Measurements from ENCODE around the gene ART4.
A peak's percentile ranks its signal among the peaks of the same experiment; 100 is the strongest.

The ART4 gene, protein sequence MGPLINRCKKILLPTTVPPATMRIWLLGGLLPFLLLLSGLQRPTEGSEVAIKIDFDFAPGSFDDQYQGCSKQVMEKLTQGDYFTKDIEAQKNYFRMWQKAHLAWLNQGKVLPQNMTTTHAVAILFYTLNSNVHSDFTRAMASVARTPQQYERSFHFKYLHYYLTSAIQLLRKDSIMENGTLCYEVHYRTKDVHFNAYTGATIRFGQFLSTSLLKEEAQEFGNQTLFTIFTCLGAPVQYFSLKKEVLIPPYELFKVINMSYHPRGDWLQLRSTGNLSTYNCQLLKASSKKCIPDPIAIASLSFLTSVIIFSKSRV

DNA sequence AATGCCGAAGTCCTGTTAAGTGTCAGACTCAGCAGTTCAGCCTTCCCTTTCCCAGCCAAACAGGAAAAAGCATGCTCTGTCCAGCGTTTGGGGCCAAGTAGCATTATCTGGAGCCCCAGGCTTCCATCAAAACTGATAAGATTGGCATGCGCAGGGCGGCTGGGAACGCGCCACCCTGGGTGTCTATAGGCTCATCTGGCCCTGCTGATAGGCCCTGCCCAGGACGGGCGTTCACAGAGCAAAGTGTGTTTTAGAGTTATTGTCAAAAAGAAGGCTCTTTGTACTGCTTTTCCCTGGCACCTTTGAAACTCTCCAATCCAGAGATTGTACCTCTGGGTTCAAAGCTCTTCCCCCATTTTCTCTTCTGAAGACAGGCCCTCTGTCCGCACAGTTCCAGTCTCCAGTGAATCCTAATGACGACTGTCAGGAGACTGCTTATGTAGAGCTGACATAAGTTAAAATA is at the start of gene ART4:
ART4 (minus strand) TSS at position 102 of the 463 bp plus-strand sequence. CDS start 413 bp downstream, outside the sequence.
- DNase-seq: no peak

DNA sequence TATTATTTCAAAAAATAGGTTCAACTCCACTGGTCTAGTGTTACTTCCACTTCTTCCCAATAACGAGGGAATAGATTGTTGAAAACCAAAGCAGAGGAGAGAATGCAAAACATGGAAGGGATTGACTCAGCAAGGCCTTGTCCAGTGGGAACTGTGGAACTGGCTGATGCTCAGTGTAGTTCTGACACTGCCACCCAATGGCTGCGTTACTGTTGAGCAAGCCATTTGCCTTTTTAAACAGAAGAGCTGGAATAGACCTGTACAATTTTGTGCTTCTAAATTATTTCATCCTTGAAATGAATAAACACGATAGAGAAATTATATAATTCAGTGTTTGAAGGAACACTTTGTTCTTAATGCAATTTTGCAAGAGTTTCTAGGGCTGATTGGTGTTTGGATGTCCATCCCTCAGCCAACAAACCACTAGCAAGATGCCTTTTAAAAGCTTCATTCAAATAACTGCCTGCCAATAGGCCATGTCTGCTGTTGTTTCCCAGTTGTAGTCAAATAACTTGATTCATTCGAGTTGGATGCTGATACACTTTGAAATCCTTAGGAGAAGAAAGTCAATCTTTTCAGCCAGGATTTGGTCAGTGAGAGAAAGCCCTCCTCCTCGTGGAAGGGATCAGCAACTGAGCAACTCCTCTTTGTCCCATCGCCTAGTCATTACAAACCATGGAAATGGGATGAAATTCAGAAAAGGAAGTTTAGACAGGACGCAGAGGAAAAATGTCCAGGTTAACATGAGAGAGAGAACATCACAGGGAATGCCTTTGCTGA is 49.6 kb upstream of the ART4 start:
- DNase-seq: peak; percentile 24

DNA sequence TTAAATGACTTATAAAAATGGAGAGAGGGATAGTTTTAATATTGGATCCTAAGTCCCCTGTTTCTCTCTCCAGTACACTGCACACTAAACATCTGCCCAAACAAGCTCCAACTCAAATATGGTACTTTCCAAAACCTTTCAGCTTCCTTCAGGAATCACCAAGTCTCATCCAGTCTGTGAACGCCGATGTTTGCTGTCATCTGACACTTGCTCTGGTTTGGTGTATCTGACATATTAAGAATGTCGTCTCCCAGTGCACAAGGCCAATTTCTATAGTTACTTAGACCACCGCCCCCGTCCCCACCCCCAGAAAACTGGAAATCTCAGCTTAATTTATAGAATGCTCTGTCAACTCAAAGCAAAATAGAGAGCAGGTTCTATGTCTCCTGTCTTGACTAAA is 47.4 kb upstream of the ART4 start:
- no peak for DNase-seq

DNA sequence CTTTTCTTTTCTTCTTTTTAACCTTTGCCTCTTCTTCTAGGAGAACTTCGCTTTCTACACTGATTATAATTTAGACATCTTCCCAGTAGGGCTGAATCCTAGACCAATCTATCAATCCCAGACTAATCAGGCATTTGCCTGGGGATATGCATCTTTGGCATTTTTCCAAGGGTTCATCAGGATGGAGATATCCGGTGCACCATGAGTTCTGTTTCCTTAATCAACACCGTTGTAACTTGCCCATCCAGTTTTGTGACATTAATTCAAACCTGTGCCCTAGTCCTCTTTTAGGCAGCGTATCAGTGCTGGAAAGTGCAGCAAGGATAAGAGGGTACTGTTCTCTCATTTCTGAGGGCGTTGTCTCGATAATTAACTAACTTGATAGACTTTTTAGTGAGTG is 42.9 kb upstream of the ART4 start:
- peak; percentile 36 for DNase-seq

DNA sequence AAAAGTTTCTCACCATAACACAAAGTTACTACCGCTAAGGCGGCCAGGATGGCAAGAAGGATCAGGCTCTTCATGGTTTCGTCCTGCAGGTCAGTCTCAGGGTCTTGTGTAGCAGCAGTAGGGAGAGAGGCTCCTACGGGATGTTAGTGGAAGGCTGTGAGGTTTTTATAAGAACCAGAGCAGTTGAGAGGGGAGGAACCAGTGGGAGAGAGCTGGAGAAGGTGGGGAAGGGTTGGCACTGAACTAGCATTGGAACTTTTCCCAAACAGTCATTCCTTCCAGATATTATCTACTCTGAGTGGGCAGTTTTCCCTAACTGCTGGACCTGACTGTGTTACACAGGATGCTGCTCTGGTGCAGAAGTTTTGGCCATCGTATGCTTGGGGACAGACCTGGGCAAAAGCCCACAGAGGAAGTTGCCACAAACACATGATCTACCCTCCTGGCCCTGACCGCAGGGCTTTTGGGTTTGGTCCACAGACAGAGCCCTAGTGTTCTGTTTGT is 42.4 kb upstream of the ART4 start, which contains the start of gene MGP:
MGP (minus strand) TSS at position 137 of the 504 bp plus-strand sequence; CDS start at position 74, 63 bp downstream.
- no peak for DNase-seq

DNA sequence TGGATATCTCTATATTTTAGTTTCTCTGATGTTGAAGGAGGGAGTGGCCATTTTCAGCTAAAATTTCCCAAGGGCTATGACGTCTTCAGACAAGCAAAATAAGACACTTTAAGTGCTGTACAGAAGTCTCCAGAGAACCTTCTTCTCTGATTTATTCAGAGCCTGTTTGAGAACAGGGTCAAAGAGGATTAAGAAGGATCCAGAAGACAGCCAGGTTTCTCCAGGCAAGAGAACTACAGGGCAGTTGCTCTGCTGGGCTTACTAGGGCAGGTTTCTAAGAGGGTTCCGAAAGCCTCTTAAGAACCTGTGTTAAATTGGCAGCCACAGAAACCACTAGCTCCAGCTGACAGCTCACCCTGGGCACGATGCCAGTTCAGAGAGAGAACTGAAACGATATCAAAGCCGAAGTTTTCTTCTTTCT is 41.1 kb upstream of the ART4 start:
- DNase-seq: peak; percentile 91

DNA sequence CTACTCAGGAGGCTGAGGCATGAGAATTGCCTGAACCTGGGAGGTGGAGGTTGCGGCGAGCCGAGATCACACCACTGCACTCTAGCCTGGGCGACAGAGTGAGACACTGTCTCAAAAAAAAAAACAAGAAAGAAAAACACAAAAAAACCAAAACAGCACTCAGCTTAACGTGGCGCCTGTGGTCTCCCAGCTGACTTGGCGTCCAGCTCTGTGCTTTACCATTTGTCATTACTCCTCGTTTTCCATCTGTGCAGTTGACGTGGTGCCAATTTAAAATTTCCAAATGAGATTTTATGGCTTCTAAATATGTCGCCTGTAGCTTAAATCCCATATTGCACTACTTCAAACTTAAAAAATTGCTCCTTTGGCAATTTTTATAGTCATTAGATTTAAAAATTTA is 40.4 kb upstream of the ART4 start:
- peak; percentile 16 for DNase-seq

DNA sequence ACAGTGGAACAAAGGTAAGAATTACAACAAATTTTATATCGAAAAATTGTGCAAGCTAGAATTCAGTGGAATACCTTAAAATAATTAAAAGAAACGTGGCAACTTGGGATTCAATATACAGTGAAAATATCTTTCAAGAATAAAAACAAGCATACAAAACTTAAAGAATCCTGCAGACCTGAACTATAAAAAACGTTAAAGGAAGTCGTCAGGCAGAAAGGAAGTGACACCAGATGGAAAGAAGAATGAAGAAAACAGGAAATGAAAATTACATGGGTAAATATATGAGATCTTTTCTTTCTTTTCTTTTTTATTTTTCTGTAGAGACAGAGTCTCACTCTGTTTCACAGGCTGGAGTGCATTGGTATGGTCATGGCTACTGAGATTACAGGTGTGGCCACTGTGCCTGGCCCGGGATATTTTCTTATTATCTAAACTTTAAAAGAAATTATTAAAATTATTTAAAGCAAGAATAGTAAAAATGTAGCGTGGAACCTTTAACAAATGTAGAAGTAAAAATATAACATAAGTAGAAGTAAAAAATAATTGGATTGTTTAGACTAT is 37.6 kb upstream of the ART4 start:
- no peak for DNase-seq

DNA sequence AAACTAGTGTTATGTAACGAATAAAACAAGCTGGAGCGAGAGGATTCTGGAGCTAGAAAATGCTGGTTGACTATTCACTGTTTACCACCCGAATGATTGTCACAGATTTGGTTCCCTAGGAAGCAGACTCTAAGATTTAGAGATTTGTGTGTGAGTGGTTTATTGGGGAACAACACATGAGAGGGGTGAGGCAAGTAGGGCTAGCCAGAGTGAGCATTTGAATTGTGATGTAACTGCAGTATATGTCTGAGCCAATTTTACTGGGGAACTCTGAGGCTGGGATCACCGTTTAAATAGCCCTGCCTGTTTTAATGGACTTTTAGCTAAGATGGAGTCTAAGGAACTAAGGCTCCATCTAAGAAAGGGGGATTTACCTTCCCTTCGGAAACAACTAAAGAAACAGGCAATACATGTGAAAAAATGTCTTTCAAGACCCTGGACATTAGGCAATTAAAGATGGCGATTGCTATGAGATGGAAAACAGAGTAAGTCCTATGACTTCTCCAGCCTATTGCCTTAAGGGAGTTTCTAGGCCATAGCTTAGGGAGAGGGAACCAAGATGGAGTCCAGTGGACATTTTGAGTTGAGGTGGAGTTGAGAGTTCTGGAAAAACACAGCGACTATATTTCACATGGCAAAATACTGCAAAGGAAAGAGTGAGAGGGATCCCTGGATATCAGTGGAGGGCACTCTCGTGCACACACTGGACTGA is 36.1 kb upstream of the ART4 start:
- peak; percentile 53 for DNase-seq

DNA sequence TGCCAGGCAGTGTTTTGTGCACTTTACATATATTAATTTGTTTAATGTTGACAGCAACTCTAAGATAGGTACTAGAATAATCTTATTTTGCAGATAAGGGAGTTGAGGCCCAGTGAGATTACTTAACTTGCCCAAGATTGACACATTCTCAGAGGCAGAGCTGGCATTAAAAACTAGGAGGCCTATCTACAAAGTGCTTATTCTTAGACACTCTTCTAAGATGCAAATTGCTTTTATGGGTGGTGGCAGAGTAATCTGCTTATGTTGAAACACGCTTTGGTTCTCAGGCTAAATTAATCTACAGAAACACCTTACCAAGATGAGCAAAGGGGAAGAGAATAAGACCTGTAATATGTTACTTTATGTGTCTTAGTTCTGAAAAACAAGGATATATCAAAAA is 35.2 kb upstream of the ART4 start:
- DNase-seq: peak; percentile 94

DNA sequence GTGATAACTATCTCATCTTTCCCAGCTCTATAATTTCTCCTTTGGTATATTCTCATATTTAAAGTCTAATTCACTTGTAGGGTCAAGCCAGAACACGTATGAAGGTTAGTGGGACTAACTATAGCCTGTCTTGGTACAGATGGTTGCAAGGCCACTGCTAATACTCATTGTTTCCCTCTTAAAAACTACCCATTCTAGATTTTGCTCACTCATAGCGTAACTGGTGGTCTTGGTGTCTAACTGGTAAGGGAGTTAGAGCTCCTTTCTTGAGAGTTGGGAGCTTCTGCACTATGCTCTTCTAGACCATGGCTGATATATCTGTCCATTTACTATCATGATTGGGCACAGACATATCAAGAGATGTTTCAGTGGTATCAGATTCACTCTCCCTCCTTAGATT is 33.5 kb upstream of the ART4 start:
- DNase-seq: no peak

DNA sequence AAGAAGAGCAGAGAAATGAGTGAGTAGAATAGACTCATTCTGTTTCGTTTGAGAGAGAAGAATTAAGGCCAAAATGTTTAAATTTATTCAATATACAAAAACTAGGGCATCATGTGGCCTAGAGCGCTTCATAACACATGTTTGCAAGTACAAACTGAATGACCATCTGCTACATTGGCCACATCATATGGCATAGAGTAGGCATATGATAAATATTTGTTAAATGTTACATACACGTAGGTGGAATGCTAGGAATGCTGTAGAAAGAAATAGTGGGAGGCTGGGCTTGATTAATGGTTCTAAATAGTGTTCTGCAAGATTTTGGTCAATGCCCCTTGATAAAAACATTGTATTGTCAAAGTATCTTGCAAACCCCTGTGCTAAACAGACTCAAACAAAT is 31.6 kb upstream of the ART4 start:
- DNase-seq: no peak

DNA sequence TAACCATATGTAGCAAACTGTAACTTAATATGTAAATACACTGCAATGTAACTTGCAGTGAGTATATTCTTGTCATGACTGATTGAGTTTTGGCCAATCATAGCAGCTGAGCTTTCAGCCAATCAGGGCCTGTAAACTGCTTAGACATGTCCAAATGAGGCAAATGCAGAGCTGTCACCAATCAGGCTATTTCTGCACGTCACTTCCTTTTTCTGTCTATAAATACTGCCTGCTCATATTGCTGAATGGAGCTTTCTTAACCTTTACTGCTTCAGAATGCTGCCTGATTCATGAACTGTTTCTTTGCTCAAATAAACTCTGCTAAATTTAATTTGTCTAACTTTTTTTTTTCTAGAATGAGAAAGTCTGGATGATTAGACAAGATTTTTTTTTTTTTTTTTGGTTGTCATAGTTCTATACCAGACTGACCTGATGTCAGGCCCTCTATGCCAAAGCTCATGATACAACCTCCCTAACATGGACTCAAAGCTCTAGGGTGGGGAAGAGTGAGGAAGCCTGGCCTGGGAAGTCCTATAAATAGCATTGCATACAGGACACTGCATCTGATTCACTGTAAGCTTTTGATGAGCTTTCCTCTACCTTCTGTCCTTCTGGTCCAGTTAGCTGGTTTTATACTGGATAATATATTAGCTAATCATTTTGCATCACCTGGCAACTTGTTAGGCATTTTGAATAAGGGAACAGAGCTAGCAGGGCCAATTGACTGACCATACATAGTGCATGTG is 30.3 kb upstream of the ART4 start:
- peak; percentile 78 for DNase-seq

DNA sequence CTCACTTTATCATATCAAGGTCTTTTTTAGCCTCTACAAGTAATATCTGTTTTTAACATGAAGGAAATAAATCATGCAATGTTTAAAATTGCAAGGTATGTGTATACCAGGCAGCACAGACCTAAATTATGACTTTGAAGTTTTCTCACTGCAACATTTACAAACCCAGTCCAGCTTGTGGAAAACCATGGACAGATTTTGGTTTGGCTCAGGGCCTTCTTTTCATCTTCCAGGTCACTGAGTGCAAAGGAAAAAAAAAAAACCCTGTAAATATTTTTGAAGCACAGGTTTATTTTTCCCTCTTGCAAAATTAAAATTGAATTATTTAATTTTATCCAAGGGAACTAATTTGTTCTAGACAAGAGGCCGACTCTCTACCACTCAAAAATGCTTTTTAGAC is 28.6 kb upstream of the ART4 start:
- DNase-seq: no peak

DNA sequence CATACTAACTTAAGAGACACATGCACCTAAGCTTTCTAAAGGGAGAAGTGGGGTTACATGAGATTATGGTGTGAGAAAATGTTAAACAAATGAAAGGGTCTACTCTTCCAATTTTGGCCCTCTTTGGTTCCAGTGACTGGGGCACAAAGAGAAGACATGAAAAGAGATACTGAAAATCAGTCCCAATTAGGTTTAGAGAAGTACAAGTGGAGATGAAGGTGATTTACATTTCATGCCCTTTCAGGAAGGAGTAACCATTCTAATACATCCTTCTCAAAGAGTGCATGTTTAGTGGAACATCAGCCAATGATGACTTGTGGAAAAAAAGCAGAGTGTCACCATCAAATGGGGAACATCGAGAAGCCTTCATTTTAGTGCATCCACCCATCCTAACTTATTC is 27.9 kb upstream of the ART4 start:
- no peak for DNase-seq

DNA sequence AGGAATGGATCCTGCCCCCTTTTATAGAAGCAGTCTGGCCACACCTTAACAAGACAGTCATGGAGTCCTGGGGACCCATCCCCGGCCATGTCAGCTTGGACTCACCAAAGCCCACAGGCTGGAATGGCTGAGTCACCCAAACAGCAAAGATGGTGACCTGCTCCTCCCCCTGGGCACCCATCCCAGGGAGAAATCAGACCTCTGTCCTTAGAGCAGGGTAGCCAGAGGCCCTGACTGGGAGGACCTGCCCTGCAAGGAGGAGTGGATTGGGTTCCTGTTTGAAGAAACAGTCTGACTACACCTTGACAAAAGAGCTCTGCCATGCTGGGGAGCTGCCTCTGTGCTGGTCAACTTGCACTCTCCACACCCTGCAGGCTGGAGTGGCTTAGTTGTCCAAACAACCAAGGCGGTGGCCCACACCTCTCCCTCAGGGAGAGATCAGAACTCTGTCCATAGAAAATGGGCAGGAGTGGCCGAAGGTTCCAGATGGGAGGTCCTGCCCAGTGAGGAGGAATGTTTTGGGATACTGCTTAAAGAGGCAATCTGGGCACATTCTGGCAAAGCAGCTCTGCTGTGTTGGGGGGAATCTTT is 25.7 kb upstream of the ART4 start:
- DNase-seq: no peak

DNA sequence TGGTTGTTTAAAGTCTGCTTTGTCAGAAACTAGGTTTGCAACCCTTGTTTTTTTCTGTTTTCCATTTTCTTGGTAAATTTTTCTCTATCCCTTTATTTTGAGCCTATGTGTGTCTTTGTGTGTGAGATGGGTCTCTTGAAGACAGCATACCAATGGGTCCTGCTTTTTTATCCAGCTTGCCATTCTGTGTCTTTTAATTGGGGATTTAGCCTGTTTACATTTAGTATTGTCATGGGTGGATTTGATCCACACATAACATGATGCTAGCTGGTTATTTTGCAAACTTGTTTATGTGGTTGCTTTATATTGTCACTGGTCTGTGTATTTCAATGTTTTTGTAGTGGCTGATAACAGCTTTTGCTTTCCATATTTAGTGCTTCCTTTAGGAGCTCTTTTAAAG is 17.2 kb upstream of the ART4 start:
- DNase-seq: no peak

DNA sequence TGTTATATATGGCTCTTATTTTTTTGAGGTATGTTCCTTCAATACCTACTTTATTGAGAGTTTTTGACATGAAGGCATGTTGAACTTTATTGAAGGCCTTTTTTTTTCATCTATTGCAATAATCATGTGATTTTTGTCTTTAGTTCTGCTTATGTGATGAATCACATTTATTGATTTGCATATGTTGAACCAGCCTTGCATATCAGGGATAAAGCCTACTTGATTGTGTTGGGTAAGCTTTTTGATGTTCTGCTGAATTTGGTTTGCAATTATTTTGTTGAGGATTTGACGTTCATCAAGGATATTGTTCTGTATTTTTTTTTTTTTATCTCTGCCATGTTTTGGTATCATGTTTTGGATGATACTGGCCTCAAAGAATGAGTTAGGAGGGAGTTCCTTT is 15.2 kb upstream of the ART4 start:
- no peak for DNase-seq

DNA sequence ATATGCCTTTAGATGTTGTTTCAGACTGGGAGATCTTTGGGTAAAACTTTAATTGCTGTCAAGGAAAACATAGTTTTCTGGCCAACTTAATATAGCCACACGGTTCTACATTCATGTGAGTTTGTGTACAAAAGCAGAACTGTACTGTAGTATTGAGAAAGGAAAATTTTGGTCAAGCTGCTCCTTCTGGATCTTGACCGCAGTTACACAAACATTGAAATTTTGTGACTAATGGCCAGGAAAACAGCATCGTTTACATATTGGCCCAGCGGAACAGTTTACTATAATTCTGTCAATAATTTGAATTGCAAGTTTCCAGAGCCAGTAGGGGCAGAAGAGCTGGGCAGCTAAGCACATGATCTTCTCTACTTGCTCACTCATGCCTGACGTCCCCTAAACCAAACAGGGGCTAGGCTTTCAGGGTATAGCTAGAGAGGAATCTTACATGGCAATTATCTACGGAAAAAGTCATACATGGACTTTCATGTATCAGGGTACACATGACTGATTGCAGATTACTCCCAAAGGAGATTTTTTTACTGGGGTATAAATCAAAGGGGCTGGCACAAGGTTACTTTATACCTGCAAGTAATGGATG is 11.4 kb upstream of the ART4 start:
- DNase-seq: peak; percentile 18

DNA sequence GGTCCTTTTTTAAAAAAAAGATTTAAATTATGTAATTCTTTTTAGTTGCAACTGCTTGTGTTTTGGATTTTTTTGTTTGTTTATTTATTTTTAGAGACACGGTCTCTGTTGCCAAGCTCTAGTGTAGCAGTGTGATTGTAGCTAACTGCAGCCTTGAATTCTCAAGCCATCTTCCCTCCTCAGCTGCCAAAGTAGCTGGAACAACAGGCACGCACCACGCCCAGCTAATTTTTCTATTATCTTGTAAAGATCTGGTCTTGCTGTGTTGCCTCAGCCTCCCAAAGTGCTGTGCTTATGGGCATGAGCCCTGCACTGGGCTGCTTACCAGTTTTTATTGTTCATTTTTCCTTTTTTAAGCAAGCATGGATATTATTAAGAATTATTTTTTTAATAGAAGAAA is 10.6 kb upstream of the ART4 start:
- DNase-seq: no peak

DNA sequence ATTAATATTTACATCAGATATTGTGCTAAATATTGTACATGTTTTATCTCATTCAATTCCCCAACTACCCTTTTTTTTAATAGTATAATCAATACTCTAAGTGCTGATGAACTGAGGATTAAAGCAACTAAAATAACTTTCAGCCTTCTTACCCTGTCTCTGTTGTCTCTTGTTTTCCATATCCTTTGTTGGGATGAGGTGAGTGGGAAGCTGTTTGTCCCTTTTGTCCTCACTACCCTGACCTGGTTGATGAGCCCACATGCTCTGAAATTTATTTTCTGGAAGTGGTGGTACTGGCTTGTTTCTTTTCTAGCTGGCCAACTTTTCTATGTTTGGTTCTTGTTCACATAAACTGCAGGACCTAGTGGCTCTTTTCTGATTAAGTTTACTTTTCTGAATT is 9.6 kb upstream of the ART4 start:
- DNase-seq: no peak
